ENCODE measurements around the gene CDH4. TPM values are rescaled to one million over a fixed set of nuclear protein-coding genes. Genes with fewer than 3 reads are reported as not detected.

CDH4 gene
- polyA plus RNA-seq, 1 donor (not counting 4 experiments of a cell fraction or from before 2014, with no cell fraction given): 2.2 TPM

DNA sequence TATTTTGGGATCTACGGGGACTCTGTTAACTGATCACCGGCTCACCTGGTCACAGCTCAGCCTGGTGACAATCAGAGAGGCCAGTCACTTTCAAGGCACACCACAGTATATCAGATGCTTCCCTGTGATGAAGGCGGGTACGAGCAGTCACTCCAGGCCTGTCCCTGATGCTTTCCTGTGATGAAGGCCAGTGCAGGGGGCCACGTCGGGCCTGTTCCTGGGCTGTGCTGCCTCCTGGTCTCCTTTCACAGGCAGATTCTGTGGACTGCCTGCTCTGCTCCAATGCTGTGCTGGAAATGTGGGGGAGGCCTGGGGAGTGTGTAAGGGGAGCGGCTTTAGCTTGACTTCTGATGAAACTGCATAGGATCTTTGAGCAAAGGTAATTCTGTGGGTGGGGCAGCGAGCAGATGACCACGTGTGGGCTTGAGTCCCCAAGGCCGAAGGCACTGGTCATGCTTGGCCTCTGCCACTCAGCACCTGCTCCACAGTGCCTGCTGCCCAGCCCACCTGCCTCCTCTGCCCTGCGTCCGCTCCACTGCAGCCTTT, 441.1 kb downstream of the CDH4 start:
- H2AFZ ChIP-seq (ENCODE audit: control insufficient read depth, low read length): no peak overlapping the region
- H3K9me3 ChIP-seq (ENCODE audit: control insufficient read depth, low read depth, low read length): no peaks in the 10 kb centered on the region
- peaks cover 3% of the 10 kb centered on the region for H4K20me1 ChIP-seq (ENCODE audit: control insufficient read depth, extremely low read depth, insufficient read depth, low read length)
- no peak overlapping the region for H3K9ac ChIP-seq (ENCODE audit: control insufficient read depth, extremely low read depth, insufficient read depth, low read length)
- dilution Hi-C loops (cut with MboI; ENCODE audit: extremely low pct_ligation_motif_present, low sequenced_read_pairs): no loop called here
- no peak for TF ChIP-seq EZH2 (IDR thresholded peaks at IDR 0.05; ENCODE audit: low read length)
- TF ChIP-seq, protein P1, sequence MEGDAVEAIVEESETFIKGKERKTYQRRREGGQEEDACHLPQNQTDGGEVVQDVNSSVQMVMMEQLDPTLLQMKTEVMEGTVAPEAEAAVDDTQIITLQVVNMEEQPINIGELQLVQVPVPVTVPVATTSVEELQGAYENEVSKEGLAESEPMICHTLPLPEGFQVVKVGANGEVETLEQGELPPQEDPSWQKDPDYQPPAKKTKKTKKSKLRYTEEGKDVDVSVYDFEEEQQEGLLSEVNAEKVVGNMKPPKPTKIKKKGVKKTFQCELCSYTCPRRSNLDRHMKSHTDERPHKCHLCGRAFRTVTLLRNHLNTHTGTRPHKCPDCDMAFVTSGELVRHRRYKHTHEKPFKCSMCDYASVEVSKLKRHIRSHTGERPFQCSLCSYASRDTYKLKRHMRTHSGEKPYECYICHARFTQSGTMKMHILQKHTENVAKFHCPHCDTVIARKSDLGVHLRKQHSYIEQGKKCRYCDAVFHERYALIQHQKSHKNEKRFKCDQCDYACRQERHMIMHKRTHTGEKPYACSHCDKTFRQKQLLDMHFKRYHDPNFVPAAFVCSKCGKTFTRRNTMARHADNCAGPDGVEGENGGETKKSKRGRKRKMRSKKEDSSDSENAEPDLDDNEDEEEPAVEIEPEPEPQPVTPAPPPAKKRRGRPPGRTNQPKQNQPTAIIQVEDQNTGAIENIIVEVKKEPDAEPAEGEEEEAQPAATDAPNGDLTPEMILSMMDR (optimal IDR thresholded peaks at IDR 0.05 in 1 of 3, IDR thresholded peaks at IDR 0.05 in 1 of 3, conservative IDR thresholded peaks at IDR 0.05 in 1 of 3; ENCODE audit: extremely low read depth in 1 of 3, insufficient read depth in 2 of 3, low read length in 3 of 3): no peak
- no peaks in the 10 kb centered on the region for H3K4me1 ChIP-seq (ENCODE audit: control insufficient read depth, extremely low read depth, insufficient read depth, low read length)
- no peak overlapping the region for H3K4me2 ChIP-seq (ENCODE audit: control insufficient read depth, extremely low read depth, insufficient read depth, low read depth, low read length)
- H3K9me1 ChIP-seq (ENCODE audit: control insufficient read depth, extremely low read depth, insufficient read depth, low read length): no peaks in the 10 kb centered on the region
- no peak for FAIRE-seq
- no peak overlapping the region for H3K4me3 ChIP-seq (ENCODE audit: control insufficient read depth in 2 of 3, extremely low read depth in 1 of 3, insufficient read depth in 2 of 3, low read depth in 1 of 3, low read length in 3 of 3)
- no peaks in the 10 kb centered on the region for H3K79me2 ChIP-seq (ENCODE audit: control insufficient read depth, insufficient read depth, low read length)
- no peak for DNase-seq (ENCODE audit: low read depth, low spot score)
- no peak overlapping the region for H3K27ac ChIP-seq (ENCODE audit: control insufficient read depth, insufficient read depth, low read length)
- peaks cover 9% of the 10 kb centered on the region for H3K27me3 ChIP-seq (ENCODE audit: control insufficient read depth, extremely low read depth, insufficient read depth, low read length)
- H3K36me3 ChIP-seq (ENCODE audit: control insufficient read depth in 2 of 2, extremely low read depth in 1 of 2, insufficient read depth in 2 of 2, low read length in 2 of 2): no peaks in the 10 kb centered on the region

DNA sequence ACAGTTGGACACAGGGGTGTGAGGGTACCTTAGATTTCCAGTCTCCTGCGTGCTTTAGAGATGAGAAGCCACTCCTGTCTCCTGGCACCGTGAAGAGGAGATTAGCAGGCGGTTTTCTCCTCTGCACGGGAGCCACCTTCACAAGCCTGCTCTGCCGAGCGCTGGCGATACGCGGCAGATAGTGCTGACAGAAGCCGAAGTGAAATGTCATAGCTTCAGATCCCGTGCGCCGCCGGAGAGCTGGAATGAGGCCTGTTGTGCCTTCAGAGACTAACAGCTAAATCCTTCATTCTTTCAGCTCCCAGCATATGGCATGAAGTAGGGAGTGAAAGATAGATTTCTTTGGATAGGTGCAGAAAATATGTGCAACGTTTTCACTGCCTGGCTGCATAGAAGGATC, 442.6 kb downstream of the CDH4 start:
- Histone ChIP-seq H2AFZ (ENCODE audit: control insufficient read depth, low read length) (no peak overlapping the region), H4K20me1 (ENCODE audit: control insufficient read depth, extremely low read depth, insufficient read depth, low read length) (peaks cover 7% of the 10 kb centered on the region), H3K79me2 (ENCODE audit: control insufficient read depth, insufficient read depth, low read length) (no peaks in the 10 kb centered on the region), H3K4me2 (ENCODE audit: control insufficient read depth, extremely low read depth, insufficient read depth, low read depth, low read length) (no peak overlapping the region), H3K4me3 (ENCODE audit: control insufficient read depth in 2 of 3, extremely low read depth in 1 of 3, insufficient read depth in 2 of 3, low read depth in 1 of 3, low read length in 3 of 3) (no peak overlapping the region), H3K27me3 (ENCODE audit: control insufficient read depth, extremely low read depth, insufficient read depth, low read length) (peaks cover 9% of the 10 kb centered on the region), H3K9me3 (ENCODE audit: control insufficient read depth, low read depth, low read length) (no peaks in the 10 kb centered on the region), H3K36me3 (ENCODE audit: control insufficient read depth in 2 of 2, extremely low read depth in 1 of 2, insufficient read depth in 2 of 2, low read length in 2 of 2) (no peaks in the 10 kb centered on the region), H3K9me1 (ENCODE audit: control insufficient read depth, extremely low read depth, insufficient read depth, low read length) (no peaks in the 10 kb centered on the region), H3K9ac (ENCODE audit: control insufficient read depth, extremely low read depth, insufficient read depth, low read length) (no peak overlapping the region), H3K4me1 (ENCODE audit: control insufficient read depth, extremely low read depth, insufficient read depth, low read length) (no peaks in the 10 kb centered on the region), H3K27ac (ENCODE audit: control insufficient read depth, insufficient read depth, low read length) (no peak overlapping the region)
- DNase-seq (ENCODE audit: low read depth, low spot score) (no peak), FAIRE-seq (no peak)
- dilution Hi-C loops (cut with MboI; ENCODE audit: extremely low pct_ligation_motif_present, low sequenced_read_pairs): no loop called here
- TF ChIP-seq EZH2 (IDR thresholded peaks at IDR 0.05; ENCODE audit: low read length): no peak
- TF ChIP-seq, protein P1 (optimal IDR thresholded peaks at IDR 0.05 in 1 of 3, IDR thresholded peaks at IDR 0.05 in 1 of 3, conservative IDR thresholded peaks at IDR 0.05 in 1 of 3; ENCODE audit: extremely low read depth in 1 of 3, insufficient read depth in 2 of 3, low read length in 3 of 3): no peak

Data from keratinocyte (primary cell).